LNCaP clone FGC (cell line): ENCODE results near the gene CCNYL1.
"Not testable (repeated sequence)": the region's sequence is repeated elsewhere in the genome, so short reads cannot be mapped to it uniquely, and the experiment has no call there.

Source experiments
- DNase-seq: peaks from one replicate; pipeline ENCODE4 v3.0.0-alpha.2; 2011; ENCODE audit warnings: low read depth
- H3K4me3 ChIP-seq: 2 replicates; pipeline ENCODE4 v1.5.1; 2011; ENCODE audit warnings: mild to moderate bottlenecking, low read depth, low read length, control low read depth
- CTCF ChIP-seq: IDR thresholded peaks from 2 replicates; pipeline ENCODE4 v1.5.1; 2012; ENCODE audit warnings: mild to moderate bottlenecking; ENCODE audit not compliant: control insufficient read depth, insufficient read depth; ENCODE audit errors: extremely low read depth

Gene CCNYL1

GRCh38 chr2:207748993-207749392, 37.6 kb downstream of the CCNYL1 start:
- no peak overlapping the region for H3K4me3 ChIP-seq
- TF ChIP-seq CTCF: no peak
- DNase-seq: no peak

- no peak for TF ChIP-seq CTCF
- H3K4me3 ChIP-seq: no peak overlapping the region
- no peak for DNase-seq
Measured at GRCh38 chr2:207749873-207750272, 38.4 kb downstream of the CCNYL1 start.

- DNase-seq: no peak
- no peak for TF ChIP-seq CTCF
- H3K4me3 ChIP-seq: no peak overlapping the region
Measured at GRCh38 chr2:207750345-207750744, 38.9 kb downstream of the CCNYL1 start.

- no peak for TF ChIP-seq CTCF
- DNase-seq: no peak
- H3K4me3 ChIP-seq: no peak overlapping the region
Measured at GRCh38 chr2:207750876-207751275, 39.4 kb downstream of the CCNYL1 start.

GRCh38 chr2:207753688-207754087, 42.2 kb downstream of the CCNYL1 start:
- not testable (repeated sequence) for H3K4me3 ChIP-seq, DNase-seq

- no peak for DNase-seq
- H3K4me3 ChIP-seq: no peak overlapping the region
Measured at GRCh38 chr2:207754498-207755383, 43.3 kb downstream of the CCNYL1 start.

GRCh38 chr2:207758025-207758424, 46.6 kb downstream of the CCNYL1 start:
- TF ChIP-seq CTCF: no peak
- no peak overlapping the region for H3K4me3 ChIP-seq
- no peak for DNase-seq

More at GRCh38 chr2:207754498-207755383, 43.3 kb downstream of the CCNYL1 start:
- TF ChIP-seq CTCF: no peak
